GM18520 (cell line): ENCODE data around the gene MAPK12.
"Not testable (repeated sequence)": the region's sequence is repeated elsewhere in the genome, so short reads cannot be mapped to it uniquely, and the experiment has no call there.

ENCODE experiments used
- ATAC-seq: cut with Tn5 transposase; IDR thresholded peaks from one replicate; pipeline ENCODE4 v1.9.1; 2021; ENCODE audit not compliant: unreplicated experiment

The MAPK12 gene

DNA sequence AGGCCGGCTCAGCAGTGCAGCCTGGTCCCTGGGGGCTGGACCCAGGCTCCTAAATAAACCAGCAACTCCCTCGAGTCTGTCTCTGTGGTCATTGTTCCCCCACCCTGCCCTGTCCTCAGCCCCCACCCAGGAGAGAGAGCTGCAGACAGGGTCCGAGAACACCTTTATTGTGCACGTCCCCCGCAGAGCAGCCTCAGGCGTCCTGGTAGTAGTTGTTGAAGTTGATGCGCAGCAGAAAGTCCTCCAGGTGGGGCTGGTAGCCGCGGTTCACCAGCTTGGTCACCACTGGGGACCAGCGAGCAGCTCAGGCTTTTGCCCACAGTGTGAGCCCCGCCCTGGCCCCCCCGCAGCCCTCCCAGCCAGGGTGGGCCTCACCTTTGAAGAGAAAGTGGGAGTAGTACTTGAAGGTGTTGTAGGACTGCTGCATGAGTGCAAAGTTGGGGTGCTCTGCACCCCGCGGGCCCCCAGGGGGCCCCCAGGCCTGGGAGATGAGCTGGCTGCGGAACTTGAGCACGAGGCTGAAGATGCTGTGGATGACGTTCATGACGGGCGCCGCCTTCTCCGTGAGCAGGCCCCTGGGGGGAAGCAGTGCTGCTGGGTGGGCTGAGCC lies 43.8 kb downstream of the MAPK12 start:
- no peak for ATAC-seq

DNA sequence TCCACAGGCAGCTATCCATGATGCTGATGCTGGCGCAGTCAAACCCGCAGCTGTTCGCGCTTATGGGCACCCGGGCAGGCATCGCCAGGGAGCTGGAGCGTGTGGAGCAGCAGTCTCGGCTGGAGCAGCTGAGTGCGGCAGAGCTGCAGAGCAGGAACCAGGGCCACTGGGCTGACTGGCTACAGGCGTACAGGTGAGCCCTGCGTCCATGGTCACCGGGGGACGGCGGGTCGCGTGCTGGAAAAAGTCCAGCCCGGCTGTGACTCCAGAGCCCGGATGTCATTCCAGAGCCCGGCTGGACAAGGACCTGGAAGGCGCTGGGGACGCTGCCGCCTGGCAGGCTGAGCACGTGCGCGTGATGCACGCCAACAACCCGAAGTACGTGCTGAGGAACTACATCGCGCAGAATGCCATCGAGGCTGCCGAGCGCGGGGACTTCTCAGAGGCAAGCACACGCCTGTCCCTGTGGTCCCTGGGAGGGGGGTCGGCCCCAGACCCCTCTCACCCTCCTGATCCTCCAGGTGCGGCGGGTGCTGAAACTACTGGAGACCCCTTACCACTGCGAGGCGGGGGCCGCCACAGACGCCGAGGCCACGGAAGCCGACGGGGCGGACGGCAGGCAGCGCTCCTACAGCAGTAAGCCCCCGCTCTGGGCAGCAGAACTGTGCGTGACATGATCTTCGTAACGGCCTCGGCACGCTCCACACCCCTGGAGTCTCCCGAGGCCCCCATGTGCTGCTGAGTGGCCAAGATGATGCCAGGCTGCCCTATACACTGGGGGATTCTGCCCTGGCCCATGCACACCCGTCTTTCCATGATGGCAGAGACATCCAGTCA lies 44.6 kb downstream of the MAPK12 start:
- ATAC-seq = no peak

DNA sequence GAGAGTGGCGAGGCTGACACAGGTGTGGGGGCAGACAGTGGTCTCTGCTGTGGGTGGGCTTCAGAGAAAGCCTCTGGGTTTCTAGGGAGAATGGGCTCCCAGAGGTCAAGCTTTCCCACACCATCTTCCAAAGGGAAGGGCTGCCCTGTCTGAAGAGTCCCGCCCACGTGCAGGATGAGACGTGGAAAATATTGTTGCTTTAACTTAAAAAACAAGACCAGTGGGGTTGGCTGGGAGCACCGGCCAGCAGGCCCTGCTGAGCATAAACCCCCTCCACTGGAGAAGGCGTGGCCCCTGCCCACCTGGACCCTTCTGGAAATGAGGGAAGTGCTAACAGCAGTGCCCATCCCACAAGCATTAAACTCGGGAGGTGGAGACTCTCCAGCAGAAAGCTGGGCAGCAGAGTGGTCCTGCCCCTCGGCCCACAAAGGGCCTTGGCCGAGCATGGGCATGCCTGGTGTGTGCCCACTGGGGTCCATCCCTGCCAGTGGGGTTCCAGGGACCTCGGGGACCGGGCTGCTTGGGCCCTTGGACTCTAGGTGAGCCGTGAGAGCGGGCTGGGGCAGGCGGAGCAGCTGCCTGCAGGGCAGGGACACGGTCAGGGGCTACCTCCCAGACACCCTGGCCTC lies 45.3 kb downstream of the MAPK12 start:
- ATAC-seq = no peak

DNA sequence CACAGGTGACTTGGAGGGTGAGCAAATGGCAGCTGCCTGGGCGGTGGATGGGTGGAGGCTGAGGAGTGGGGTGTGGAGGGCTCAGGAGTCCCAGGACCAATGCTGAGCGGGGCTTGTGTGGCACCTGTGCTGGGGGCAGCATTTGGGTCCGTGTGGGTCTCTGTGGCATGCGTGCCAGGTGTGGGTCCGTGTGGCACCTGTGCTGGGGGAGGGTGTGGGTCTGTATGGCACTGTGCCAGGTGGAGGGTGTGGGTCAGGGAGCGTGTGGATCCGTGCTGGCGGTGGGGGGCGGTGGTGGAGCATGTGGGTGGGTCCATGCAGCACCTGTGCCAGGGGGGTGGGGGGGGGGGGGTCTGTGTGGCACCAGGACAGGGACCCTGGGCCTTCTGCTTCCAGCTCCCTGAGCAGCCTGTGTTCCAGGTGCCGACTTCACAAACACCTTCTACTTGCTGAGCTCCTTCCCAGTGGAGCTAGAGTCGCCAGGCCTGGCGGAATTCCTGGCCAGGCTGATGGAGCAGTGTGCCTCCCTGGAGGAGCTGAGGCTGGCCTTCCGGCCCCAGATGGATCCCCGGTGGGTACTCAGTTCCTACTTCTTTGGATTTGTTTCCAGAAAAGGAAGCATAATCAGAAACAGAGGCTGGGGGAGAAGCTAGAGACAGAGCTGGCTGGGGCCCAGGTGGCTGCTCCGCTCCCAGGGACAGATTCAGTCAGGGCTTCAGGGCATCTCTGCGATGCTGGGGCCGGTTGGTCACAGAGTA lies 46.0 kb downstream of the MAPK12 start:
- no peak for ATAC-seq

DNA sequence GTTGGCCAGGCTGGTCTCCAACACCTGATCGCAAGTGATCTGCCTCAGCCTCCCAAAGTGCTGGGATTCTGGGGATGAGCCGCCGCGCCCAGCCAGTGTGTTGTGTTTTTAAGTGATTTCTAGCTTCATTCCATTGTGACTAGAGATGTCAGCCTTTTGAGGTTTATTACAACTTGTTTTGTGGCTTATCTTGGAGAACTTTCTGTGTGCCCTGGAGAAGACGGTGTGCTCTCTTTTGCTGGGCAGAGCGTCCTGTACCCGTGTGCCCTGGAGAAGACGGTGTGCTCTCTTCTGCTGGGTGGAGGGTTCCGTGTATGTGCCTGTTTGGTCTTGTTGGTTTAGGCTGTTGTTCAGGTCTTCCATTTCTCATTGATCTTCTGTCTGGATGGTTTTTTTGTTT lies 48.2 kb downstream of the MAPK12 start:
- ATAC-seq = no peak

DNA sequence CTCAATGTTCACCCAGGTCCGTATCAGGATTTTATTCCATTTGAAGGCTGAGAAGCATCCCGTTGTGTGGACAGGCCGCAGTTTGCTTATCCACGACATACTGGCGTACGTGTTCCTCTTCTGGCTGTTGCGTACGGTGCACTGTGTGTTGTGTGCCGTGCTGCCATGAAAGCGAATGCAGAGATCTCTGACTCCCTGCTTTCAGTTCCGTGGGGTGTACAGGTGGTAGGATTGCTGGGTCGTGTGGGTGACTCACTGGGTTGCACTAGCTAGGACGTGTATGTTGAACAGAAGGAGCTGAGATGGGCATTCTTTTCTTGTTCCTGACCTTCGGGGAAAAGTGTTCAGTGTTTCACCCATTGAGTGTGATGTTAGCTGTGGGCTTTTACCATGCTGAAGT lies 50.3 kb downstream of the MAPK12 start:
- no peak for ATAC-seq

DNA sequence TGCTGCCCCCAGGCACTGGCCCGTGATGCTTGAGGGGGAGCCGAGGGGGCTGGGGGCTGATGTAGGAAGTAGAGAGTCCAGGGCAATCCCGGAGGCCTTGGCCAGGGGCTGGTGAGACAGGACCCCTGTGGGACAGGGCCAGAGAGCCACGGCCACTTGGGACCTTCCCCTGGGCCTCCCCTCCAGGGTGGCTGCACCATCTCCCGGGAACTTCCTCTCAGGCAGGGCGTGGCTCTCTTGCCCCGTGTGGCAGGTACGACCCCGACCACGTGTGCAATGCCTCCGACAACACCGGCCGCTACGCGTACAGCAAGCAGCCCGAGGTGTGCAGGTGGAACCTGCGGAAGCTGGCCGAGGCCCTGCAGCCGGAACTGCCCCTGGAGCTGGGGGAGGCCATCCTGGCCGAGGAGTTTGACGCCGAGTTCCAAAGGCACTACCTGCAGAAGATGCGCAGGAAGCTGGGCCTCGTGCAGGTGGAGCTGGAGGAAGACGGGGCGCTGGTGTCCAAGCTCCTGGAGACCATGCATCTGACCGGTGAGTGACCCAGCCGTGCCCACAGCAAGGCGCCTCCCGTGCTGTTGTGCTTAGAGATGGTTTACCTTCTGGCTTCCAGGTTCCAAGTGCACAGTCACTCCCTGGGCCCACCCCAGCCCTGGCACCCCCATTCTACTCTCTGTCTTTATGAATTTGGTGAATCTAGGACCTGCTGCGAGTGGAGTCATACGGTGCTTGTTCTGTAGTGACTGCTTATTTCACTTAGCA lies 50.9 kb downstream of the MAPK12 start:
- no peak for ATAC-seq

DNA sequence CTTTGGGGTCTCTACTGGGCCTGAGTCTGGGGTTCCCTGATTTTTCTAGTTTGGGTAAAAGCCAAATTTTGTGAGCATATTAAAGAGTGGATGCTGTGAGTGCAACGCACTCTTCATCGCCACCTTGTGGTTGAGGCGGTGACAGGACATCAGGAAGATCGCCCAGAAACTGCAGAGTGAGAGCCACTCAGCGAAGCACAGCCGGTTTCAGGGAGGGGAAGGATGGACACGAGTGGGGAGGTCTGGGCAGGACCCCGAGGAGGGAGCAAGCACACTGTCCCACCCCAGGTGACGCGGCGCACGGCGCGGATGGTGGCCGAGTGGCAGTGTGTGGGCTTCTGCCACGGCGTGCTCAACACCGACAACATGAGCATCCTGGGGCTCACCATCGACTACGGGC lies 51.6 kb downstream of the MAPK12 start:
- ATAC-seq = no peak

DNA sequence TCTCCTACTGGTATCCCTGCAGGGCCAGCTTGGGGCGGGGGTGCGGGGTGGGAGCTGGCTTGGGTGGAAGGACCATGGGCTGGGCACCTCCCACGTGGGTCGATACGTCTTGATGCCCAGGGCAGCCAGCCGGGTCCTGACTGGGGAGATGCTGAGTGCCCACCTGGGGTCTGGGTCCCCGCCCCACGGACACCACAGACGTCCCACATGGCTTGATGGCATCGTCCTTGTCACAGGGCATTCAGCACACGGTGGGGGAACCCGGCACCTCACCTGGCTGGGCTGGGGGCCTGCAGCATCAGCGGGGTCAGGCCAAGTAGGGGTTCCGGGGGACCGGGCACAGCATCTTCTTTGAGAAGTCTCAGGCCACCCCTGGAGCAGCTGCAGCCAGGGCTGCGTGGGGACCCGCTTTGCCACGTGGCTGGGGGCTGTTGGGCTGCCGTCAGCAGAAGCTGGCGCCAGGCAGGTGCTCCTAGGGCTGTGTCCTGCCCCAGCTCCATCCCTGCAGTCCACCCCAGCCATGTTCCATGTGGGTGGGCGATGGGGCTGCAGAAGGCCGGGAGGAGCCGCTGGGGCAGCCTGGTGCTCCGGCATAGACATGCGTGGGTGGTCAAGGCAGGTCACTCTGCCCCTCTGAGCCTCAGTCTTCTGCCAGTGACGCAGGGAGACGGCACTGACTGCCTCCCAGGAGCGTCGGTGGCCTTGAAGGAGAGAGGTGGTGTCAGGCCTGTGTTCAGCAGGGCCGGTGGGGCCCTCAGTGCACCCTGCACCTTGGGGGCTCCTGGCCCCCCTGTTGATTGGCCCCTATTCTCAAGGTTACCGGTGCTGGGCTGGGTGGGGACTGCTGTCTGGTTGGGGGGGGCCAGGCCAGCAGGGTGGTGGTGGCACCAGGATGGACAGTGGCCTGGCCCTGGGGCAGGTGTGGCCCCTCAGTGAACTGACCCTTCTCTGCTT lies 52.3 kb downstream of the MAPK12 start:
- no peak for ATAC-seq

DNA sequence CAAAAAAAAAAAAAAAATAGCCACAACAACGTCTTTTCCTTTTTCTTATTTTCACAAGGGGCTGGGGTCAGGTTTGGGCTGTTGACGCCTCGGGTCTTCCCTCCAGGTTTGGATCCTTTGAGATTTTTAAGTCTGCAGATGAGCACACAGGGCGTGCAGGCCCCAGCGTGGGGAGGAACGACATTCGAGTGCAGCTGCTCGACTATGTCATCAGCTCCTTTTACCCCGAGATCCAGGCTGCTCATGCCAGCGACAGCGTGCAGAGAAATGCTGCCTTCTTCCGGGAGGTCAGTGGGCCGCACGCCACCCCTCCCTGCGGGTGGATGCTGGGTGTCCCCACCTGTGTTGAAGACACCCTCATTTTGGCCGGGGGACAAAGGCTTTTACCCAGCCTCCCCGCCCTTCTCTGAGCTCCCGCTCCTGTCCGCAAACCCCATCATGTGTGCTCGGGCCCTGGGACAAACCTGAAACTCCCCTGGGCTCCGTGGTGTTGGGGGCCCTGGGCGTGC lies 53.0 kb downstream of the MAPK12 start:
- ATAC-seq = no peak

DNA sequence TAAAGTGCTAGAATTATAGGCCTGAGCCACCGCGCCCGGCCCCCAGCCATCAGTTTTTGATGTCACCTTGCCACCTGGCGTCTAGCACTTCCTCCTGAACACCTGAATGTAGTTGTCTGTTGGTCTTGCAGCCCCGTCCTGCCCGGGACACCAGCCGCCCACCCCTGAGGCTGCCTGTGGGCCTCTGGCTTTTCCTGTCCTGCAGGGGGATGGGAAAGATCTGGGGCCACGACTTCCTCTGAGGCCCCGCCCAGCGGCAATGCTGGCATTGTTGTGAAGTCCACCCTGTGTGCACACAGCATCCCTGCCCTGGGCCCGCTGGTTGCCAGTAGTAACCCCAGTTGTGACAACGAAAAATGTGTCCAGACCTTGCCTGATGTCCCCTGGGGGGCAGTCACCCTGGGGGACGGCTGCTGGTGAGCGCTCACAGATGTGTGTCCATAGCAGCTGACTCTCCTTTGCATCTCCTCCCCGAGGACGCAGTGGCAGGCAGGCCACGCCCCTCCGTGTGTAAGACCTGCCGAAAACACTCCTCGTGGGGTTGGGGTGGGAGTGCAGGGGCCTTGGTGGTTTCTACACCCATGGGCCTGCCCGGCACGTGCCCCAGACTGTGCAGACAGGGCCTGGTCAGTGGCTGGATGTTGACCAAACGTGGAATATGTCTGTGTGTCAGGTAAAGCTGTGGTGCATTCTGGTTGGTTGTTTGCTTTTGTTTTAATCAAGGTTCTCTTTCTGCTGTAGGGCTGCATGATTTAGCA lies 53.9 kb downstream of the MAPK12 start:
- ATAC-seq = no peak

DNA sequence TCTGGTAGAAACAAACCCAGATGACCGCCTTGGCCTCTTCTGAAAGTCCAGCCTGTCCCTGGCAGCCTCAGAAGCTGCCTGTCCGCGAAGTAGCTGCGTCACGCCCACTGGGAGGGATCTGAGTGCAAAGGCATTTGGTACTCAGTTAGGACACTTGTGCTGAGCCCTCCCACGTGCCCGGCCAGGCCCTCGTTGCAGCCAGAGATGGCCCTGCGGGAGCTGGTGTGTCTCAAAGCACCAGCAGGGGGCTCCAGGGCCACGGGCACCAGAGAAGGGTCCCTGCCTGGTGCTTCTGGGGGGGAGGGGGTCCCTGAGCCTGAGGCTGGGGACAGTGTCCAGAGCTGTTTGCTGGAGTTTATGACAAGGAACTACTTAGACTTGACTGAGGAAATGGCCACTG lies 54.9 kb downstream of the MAPK12 start:
- ATAC-seq = no peak

DNA sequence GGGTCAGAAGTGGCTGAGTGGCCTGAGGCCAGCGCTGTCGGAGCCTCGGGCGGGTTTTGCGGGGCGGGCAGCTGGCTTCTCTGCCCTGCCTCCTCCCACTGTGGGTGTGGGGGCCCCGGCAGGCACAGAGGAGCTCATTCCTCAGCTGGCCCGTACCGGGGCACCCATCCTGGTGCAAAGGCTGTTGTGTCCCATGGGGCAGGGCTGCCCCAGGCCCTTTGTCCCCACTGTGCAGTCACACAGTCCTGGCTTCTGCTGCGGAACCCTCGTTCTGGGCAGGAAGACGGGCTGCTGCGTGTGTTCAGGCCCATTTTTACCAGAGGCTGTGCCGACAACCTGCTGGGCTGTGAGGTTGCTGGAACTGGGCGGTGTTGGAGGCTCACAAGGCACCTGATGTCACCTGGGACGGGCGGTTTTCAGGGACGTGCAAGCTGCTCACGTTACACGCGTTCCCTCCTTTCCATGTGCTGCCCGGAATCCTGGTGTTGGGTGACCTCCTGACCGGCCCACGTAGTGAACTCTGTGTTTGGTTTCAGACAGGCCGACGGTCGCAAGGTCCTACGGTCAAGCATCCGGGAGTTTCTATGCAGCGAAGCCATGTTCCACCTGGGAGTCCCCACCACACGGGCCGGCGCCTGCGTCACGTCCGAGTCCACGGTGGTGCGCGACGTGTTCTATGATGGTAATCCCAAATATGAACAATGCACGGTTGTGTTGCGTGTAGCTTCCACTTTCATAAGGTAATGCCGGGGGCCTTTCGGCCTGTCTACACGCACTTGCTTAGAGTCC lies 55.5 kb downstream of the MAPK12 start:
- ATAC-seq = no peak

DNA sequence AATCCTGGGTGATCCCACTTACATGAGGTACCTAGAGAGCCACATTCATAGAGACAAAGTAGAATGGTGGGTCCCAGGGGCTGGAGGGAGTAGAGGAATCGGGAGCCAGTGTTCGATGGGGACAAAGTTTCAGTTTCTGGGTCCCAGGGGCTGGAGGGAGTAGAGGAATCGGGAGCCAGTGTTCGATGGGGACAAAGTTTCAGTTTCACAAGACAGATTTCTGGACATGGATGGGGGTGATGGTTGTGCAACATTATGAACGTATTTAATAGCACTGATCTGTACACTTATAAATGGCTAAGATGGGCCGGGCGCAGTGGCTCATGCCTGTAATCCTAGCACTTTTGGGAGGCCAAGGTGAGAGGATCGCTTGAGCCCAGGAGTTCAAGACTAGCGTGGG lies 56.5 kb downstream of the MAPK12 start:
- not testable (repeated sequence) for ATAC-seq

DNA sequence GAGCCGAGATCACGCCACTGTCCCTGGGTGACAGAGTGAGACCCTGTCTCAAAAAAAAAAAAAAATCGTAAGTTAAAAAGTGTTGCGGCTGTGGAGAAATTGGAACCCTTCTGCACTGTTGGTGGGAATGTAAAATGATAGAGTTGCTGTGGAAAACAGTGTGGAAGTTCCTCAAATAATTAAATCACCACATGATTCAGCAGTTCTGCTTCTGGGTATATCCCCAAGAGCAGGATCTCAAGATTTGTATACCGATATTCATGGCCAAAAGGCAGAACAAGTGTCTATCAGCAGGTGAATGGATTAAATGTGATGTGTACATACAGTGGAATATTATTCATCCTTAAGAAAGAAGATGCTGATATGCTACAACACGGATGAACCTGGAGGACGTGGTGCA lies 56.9 kb downstream of the MAPK12 start:
- ATAC-seq = no peak

DNA sequence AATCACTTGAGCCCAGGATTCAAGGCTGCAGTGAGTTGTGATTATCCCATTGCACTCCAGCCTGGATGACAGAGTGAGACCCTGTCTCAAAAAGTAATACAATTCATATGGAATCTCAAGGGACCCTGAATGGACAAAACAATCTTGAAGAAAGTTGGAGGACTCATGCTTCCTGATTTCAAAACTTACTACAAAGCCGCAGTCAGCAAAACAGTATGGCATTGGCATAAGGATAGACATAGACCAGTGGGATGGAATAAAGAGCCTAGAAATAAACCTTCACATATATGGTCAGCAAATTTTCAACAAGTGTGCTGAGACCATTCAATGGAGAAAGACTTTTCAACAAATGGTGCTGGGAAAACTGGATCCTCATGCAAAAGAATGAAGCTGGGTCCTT lies 58.2 kb downstream of the MAPK12 start:
- no peak for ATAC-seq
